ENCODE measurements around the gene IL1A. TPM values are rescaled to one million over a fixed set of nuclear protein-coding genes. Genes with fewer than 3 reads are reported as not detected.
A peak's percentile ranks its signal among the peaks of the same experiment; 100 is the strongest.

IL1A gene
- total RNA-seq, 1 experiment from 2014 or later: 0.11 TPM

GRCh38 chr2:112758711-112759110 lies 25.6 kb downstream of the IL1A start:
- DNase-seq (no peak), ATAC-seq (no peak)
- peaks cover 88% of the 10 kb centered on the region for H3K79me2 ChIP-seq (ENCODE audit: low read length)
- ChIA-PET POLR2A (ENCODE audit: unreplicated experiment) (no interaction called here), CTCF (no interaction called here)
- no peak overlapping the region for H3K9ac ChIP-seq (ENCODE audit: low read length)
- H3K4me2 ChIP-seq (ENCODE audit: low read length): no peak overlapping the region
- no peaks in the 10 kb centered on the region for H4K20me1 ChIP-seq (ENCODE audit: low read length)
- H3K9me2 ChIP-seq (replicated peaks; ENCODE audit: low read length): no peaks in the 10 kb centered on the region
- BruUV-seq (replicated peaks): no TSS peak
- H3K27ac ChIP-seq (ENCODE audit: low read length): no peak overlapping the region
- H3K4me1 ChIP-seq (ENCODE audit: insufficient read depth, low read length): peaks cover 23% of the 10 kb centered on the region
- no peaks in the 10 kb centered on the region for H3K27me3 ChIP-seq (ENCODE audit: low read length)
- no peaks in the 10 kb centered on the region for H3F3A ChIP-seq (ENCODE audit: low read length, unreplicated experiment)
- TF ChIP-seq EZH2phosphoT487 (IDR thresholded peaks at IDR 0.05; ENCODE audit: borderline replicate concordance, low read length): no peak
- TF ChIP-seq EZH2 (IDR thresholded peaks at IDR 0.05; ENCODE audit: low read length, unreplicated experiment): no peak
- TF ChIP-seq CTCF (conservative IDR thresholded peaks at IDR 0.05; ENCODE audit: low read depth, low read length): no peak
- intact Hi-C loops (cut with micrococcal nuclease): no loop called here
- H3K36me3 ChIP-seq (ENCODE audit: low read depth, low read length): peaks cover 78% of the 10 kb centered on the region
- no peaks in the 10 kb centered on the region for H3K9me3 ChIP-seq (ENCODE audit: low read length)
- no peak overlapping the region for H3K4me3 ChIP-seq (ENCODE audit: low read length)
- no peak overlapping the region for H2AFZ ChIP-seq (ENCODE audit: low read length)

- no peak for ATAC-seq
- H2AFZ ChIP-seq (ENCODE audit: low read length): no peak overlapping the region
- ChIA-PET CTCF (no interaction called here), POLR2A (ENCODE audit: unreplicated experiment) (no interaction called here)
- H3K79me2 ChIP-seq (ENCODE audit: low read length): peaks cover 76% of the 10 kb centered on the region
- no peak overlapping the region for H3K9ac ChIP-seq (ENCODE audit: low read length)
- H3K9me2 ChIP-seq (replicated peaks; ENCODE audit: low read length): no peaks in the 10 kb centered on the region
- intact Hi-C loops (cut with micrococcal nuclease): no loop called here
- TF ChIP-seq CTCF (conservative IDR thresholded peaks at IDR 0.05; ENCODE audit: low read depth, low read length) (no peak), EZH2phosphoT487 (IDR thresholded peaks at IDR 0.05; ENCODE audit: borderline replicate concordance, low read length) (no peak), EZH2 (IDR thresholded peaks at IDR 0.05; ENCODE audit: low read length, unreplicated experiment) (no peak)
- H3K27ac ChIP-seq (ENCODE audit: low read length): no peak overlapping the region
- no peaks in the 10 kb centered on the region for H4K20me1 ChIP-seq (ENCODE audit: low read length)
- DNase-seq: no peak
- BruUV-seq (replicated peaks): no TSS peak
- peaks cover 8% of the 10 kb centered on the region for H3K4me1 ChIP-seq (ENCODE audit: insufficient read depth, low read length)
- H3K4me2 ChIP-seq (ENCODE audit: low read length): no peak overlapping the region
- H3K9me3 ChIP-seq (ENCODE audit: low read length): no peaks in the 10 kb centered on the region
- no peaks in the 10 kb centered on the region for H3F3A ChIP-seq (ENCODE audit: low read length, unreplicated experiment)
- H3K27me3 ChIP-seq (ENCODE audit: low read length): no peaks in the 10 kb centered on the region
- no peak overlapping the region for H3K4me3 ChIP-seq (ENCODE audit: low read length)
- peaks cover 87% of the 10 kb centered on the region for H3K36me3 ChIP-seq (ENCODE audit: low read depth, low read length)
Measured at GRCh38 chr2:112757265-112757664, 27.0 kb downstream of the IL1A start.

GRCh38 chr2:112756207-112756606 lies 28.1 kb downstream of the IL1A start:
- ChIA-PET CTCF (no interaction called here), POLR2A (ENCODE audit: unreplicated experiment) (no interaction called here)
- intact Hi-C loops (cut with micrococcal nuclease): no loop called here
- Histone ChIP-seq H3K9me2 (replicated peaks; ENCODE audit: low read length) (no peaks in the 10 kb centered on the region), H3K4me2 (ENCODE audit: low read length) (no peak overlapping the region), H3K27me3 (ENCODE audit: low read length) (no peaks in the 10 kb centered on the region), H3K36me3 (ENCODE audit: low read depth, low read length) (peaks cover 82% of the 10 kb centered on the region), H3K9me3 (ENCODE audit: low read length) (no peaks in the 10 kb centered on the region), H3K4me3 (ENCODE audit: low read length) (no peak overlapping the region), H3F3A (ENCODE audit: low read length, unreplicated experiment) (no peaks in the 10 kb centered on the region), H4K20me1 (ENCODE audit: low read length) (no peaks in the 10 kb centered on the region), H2AFZ (ENCODE audit: low read length) (no peak overlapping the region), H3K9ac (ENCODE audit: low read length) (no peak overlapping the region), H3K79me2 (ENCODE audit: low read length) (peaks cover 66% of the 10 kb centered on the region), H3K4me1 (ENCODE audit: insufficient read depth, low read length) (no peaks in the 10 kb centered on the region; the same call in 1 of the 2 replicates), H3K27ac (ENCODE audit: low read length) (no peak overlapping the region)
- no peak for DNase-seq
- ATAC-seq: no peak
- TSS peak; percentile 20 for BruUV-seq (replicated peaks)
- TF ChIP-seq CTCF (conservative IDR thresholded peaks at IDR 0.05; ENCODE audit: low read depth, low read length): no peak
- TF ChIP-seq EZH2 (IDR thresholded peaks at IDR 0.05; ENCODE audit: low read length, unreplicated experiment): no peak
- TF ChIP-seq EZH2phosphoT487 (IDR thresholded peaks at IDR 0.05; ENCODE audit: borderline replicate concordance, low read length): no peak
